Stomach (tissue), 9 donors: Measurements from ENCODE around the gene ZMIZ1. TPM values are rescaled to one million over a fixed set of nuclear protein-coding genes. Genes with fewer than 3 reads are reported as not detected.
A peak's percentile ranks its signal among the peaks of the same experiment; 100 is the strongest.

ENCODE experiments used
- DNase-seq, 2 donors: peaks; one replicate each; pipeline versions ENCODE4 v3.0.0 to v3.0.0-alpha.2; 2013 to 2019
- H3K27ac ChIP-seq, 5 donors: fragments of 200-600 bp in 4 of 5; sonication (generic) in 4 of 5; one replicate each; pipeline ENCODE4 v1.5.1; 2013 to 2019; ENCODE audit warnings: mild to moderate bottlenecking in 1 of 5, moderate library complexity in 1 of 5
- H3K27me3 ChIP-seq, 3 donors: fragments of 200-600 bp; sonication (generic); one replicate each; pipeline ENCODE4 v1.5.1; 2017 to 2019; ENCODE audit warnings: mixed run types in 1 of 3
- H3K36me3 ChIP-seq, 4 donors: fragments of 200-600 bp; sonication (generic); 1 replicate in 3 of 4; 2 replicates in 1 of 4; pipeline ENCODE4 v1.5.1; 2016 to 2019
- H3K4me1 ChIP-seq, 4 donors: fragments of 200-600 bp; sonication (generic); one replicate each; pipeline ENCODE4 v1.5.1; 2016 to 2019
- H3K4me3 ChIP-seq, 4 donors: fragments of 200-600 bp; sonication (generic) in 3 of 4; one replicate each; pipeline ENCODE4 v1.5.1; 2016 to 2019; ENCODE audit warnings: mild to moderate bottlenecking in 1 of 4
- H3K9me3 ChIP-seq, 4 donors: fragments of 200-600 bp; sonication (generic); one replicate each; pipeline ENCODE4 v1.5.1; 2016 to 2019
- EP300 ChIP-seq: sonication (generic); formaldehyde crosslinking; IDR thresholded peaks from one replicate; pipeline ENCODE4 v1.6.1; 2017; ENCODE audit warnings: antibody characterized with exemption
- POLR2A ChIP-seq, 4 donors: fragments of 450-650 bp; IDR thresholded peaks; one replicate each; pipeline ENCODE4 v1.6.1; 2016; ENCODE audit warnings: antibody characterized with exemption in 4 of 4, control low read depth in 2 of 4, mild to moderate bottlenecking in 1 of 4, moderate library complexity in 1 of 4
- POLR2AphosphoS5 ChIP-seq, 3 donors: sonication (generic); formaldehyde crosslinking; IDR thresholded peaks; one replicate each; pipeline ENCODE4 v1.6.1; 2016; ENCODE audit warnings: antibody characterized with exemption in 3 of 3
- WGBS, 5 donors: extraction: QIAGEN DNeasy Blood & Tissue Kit in 3 of 5; methylation state at CpG; one replicate each; pipeline versions ENCODE4 v1.1.5 to v1.1.7; 2013 to 2018; 5-methylcytosine and 5-hydroxymethylcytosine counted together
- intact Hi-C: fragments of 100-400 bp; cut with DNase I; formaldehyde crosslinking; loops from one replicate; pipeline ENCODE4 v1.15.1; 2023; ENCODE audit warnings: low total_unique reads
- polyA plus RNA-seq, 3 donors: library from polyadenylated mRNA; stranded (reverse); fragments of 200-250 nt; gene quantifications; one replicate each; pipeline ENCODE4 v1.2.3, GENCODE V29; 2013
- total RNA-seq, 5 donors: library from RNA; depleted of rRNA; stranded (reverse); fragments of >200 nt; gene quantifications; one replicate each; pipeline versions ENCODE4 v1.1.0 to v1.2.3, GENCODE V29; 2014 to 2016
- TF ChIP-seq, protein P1 (sequence below), 7 experiments: fragments of 450-650 bp in 4 of 7; fragments of 200-600 bp in 3 of 7; sonication (generic) in 3 of 7; IDR thresholded peaks; one replicate each; pipeline ENCODE4 v1.5.1; 2016 to 2019; ENCODE audit warnings: antibody characterized with exemption in 7 of 7, control low read depth in 2 of 7, mild to moderate bottlenecking in 1 of 7
- donor health status: healthy with polysubstance abuse.
- donor health status: Bipolar disorder and iron deficiency.
- donor health status: healthy.

The ZMIZ1 gene
- total and polyA plus RNA-seq, 8 donors = 17.7 to 103 (median 26.3) TPM

- intact Hi-C loops = no loop called here
- no peak for TF ChIP-seq POLR2AphosphoS5 (IDR thresholded peaks at IDR 0.05)
- no peak for TF ChIP-seq POLR2A (IDR thresholded peaks at IDR 0.05)
- TF ChIP-seq EP300 = no peak
- TF ChIP-seq, protein P1, sequence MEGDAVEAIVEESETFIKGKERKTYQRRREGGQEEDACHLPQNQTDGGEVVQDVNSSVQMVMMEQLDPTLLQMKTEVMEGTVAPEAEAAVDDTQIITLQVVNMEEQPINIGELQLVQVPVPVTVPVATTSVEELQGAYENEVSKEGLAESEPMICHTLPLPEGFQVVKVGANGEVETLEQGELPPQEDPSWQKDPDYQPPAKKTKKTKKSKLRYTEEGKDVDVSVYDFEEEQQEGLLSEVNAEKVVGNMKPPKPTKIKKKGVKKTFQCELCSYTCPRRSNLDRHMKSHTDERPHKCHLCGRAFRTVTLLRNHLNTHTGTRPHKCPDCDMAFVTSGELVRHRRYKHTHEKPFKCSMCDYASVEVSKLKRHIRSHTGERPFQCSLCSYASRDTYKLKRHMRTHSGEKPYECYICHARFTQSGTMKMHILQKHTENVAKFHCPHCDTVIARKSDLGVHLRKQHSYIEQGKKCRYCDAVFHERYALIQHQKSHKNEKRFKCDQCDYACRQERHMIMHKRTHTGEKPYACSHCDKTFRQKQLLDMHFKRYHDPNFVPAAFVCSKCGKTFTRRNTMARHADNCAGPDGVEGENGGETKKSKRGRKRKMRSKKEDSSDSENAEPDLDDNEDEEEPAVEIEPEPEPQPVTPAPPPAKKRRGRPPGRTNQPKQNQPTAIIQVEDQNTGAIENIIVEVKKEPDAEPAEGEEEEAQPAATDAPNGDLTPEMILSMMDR (IDR thresholded peaks at IDR 0.05) = no peak
- Histone ChIP-seq H3K36me3 (no peaks in the 10 kb centered on the region), H3K4me1 (peaks cover 41 to 58% (median 49%) of the 10 kb centered on the region in 4 donors), H3K27me3 (no peaks in the 10 kb centered on the region), H3K4me3 (peak overlapping the region in 1 of 4 donors; percentile 1), H3K9me3 (no peaks in the 10 kb centered on the region), H3K27ac (peak overlapping the region; percentile 25 to 62 (median 49))
- DNase-seq = peak in 1 of 2 donors; percentile 72
- WGBS, 5 donors = 33 to 50% (median 43%) methylated on average over 8 to 13 of the region's 13 CpGs
These were observed 20.7 kb upstream of the ZMIZ1 start for GRCh38 chr10:79047875-79048638.

GRCh38 chr10:79048639-79049550 lies 19.9 kb upstream of the ZMIZ1 start:
- Histone ChIP-seq H3K4me3 (peak overlapping the region in 1 of 4 donors; percentile 1), H3K36me3 (no peaks in the 10 kb centered on the region), H3K27ac (peak overlapping the region; percentile 25 to 62 (median 49)), H3K4me1 (peaks cover 41 to 63% (median 53%) of the 10 kb centered on the region in 4 donors), H3K27me3 (no peaks in the 10 kb centered on the region), H3K9me3 (no peaks in the 10 kb centered on the region)
- TF ChIP-seq POLR2A (IDR thresholded peaks at IDR 0.05) = no peak
- TF ChIP-seq, protein P1 (IDR thresholded peaks at IDR 0.05) = no peak
- TF ChIP-seq POLR2AphosphoS5 (IDR thresholded peaks at IDR 0.05) = no peak
- no peak for TF ChIP-seq EP300
- DNase-seq = no peak
- intact Hi-C loops = no loop called here
- 55 to 90% (median 70%) methylated on average over 8 to 14 of the region's 14 CpGs for WGBS, 5 donors

DNA sequence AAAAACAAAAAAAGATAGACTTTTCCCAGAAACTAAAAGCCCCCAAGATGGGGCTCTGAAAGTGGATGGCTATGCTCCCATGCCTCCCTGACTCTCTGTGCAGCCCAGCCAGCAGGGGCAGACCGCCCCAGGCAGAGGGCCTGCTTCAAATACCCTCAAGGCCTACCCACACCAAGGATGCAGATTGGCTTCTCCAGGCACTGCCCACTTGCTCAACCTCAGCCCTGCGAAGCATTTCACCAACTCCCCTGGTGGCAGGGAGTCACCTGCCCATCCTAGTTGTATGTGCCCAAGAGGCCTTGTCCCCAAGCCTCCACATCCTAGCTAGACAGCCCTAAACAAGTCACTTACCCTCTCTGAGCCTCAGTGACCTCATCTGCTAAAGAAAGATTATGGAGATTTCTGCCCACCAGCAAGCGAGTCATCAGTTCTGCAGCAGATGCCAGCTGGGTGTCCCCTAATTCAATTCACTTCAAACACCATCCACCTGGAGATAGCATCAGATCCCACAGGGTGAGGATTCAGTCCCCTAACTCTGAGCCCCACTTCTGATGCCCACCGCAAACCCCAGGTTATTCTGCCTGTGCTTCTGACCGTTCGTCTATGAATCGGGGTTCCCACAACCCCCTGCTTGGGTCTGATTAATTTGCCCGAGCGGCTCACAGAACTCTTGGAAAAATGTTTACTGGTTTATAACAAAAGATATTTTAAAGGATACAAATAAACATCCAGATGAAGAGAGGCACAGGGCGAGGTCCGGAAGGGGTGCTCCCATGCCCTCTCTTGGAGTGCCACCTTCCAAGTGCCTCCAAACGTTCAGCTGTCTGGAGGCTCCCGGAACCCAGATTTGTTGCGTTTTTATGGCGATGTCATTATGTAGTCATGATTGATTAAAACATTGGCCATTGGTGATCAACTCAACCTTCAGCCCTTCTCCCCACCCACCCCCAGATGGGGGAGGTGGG lies 18.6 kb upstream of the ZMIZ1 start:
- Histone ChIP-seq H3K4me1 (peaks cover 50 to 75% (median 62%) of the 10 kb centered on the region in 4 donors), H3K9me3 (no peaks in the 10 kb centered on the region), H3K27me3 (no peaks in the 10 kb centered on the region), H3K36me3 (no peaks in the 10 kb centered on the region), H3K4me3 (no peak overlapping the region), H3K27ac (peak overlapping the region in 3 of 5 donors; percentile 33 to 64 (median 55))
- DNase-seq = no peak
- intact Hi-C loops = no loop called here
- no peak for TF ChIP-seq EP300
- WGBS, 5 donors = 69 to 91% (median 85%) methylated on average over 15 of the region's 15 CpGs

- Histone ChIP-seq H3K4me3 (no peak overlapping the region), H3K27me3 (no peaks in the 10 kb centered on the region), H3K9me3 (no peaks in the 10 kb centered on the region), H3K4me1 (peaks cover 50 to 83% (median 62%) of the 10 kb centered on the region in 4 donors), H3K27ac (peak overlapping the region in 4 of 5 donors; percentile 41 to 64 (median 52)), H3K36me3 (no peaks in the 10 kb centered on the region)
- TF ChIP-seq EP300 (no peak), POLR2AphosphoS5 (IDR thresholded peaks at IDR 0.05) (peak in 1 of 3 donors; percentile 54)
- WGBS, 5 donors = 58 to 82% (median 72%) methylated on average over 6 to 7 of the region's 7 CpGs
- intact Hi-C loops = no loop called here
- peak in 1 of 2 donors; percentile 73 for DNase-seq
These were observed 17.7 kb upstream of the ZMIZ1 start for GRCh38 chr10:79050896-79051555.
